TTC549 (cell line): Measurements from ENCODE around the gene DOCK1.

Experiments used
- FAIRE-seq: peaks from 2 replicates; lab custom pipeline; 2012; peaks lifted over from hg19 to GRCh38; lab: Jason Lieb, UNC

Gene DOCK1

GRCh38 chr10:127089446-127089845 lies 184.2 kb downstream of the DOCK1 start:
- no peak for FAIRE-seq

DNA sequence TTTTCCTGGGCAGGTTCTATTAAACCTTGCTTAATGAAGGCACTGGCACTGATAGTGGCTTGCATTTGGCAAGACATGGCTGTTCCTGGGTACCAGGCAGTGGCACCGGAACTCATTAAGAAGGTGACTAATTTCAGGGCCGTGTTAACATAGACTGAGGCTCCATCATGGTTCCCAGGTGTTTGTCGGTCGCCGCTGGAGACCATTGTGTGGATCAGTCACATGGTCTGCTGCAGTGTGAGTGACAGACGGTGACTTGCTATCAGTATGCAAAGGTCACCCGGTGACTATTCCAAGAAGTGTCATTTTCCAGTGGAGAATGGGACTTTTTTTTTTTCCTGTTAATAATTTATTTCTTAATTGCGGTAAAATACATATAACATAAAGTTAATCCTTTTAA lies 184.9 kb downstream of the DOCK1 start:
- no peak for FAIRE-seq

GRCh38 chr10:127091354-127091753 lies 186.1 kb downstream of the DOCK1 start:
- no peak for FAIRE-seq

DNA sequence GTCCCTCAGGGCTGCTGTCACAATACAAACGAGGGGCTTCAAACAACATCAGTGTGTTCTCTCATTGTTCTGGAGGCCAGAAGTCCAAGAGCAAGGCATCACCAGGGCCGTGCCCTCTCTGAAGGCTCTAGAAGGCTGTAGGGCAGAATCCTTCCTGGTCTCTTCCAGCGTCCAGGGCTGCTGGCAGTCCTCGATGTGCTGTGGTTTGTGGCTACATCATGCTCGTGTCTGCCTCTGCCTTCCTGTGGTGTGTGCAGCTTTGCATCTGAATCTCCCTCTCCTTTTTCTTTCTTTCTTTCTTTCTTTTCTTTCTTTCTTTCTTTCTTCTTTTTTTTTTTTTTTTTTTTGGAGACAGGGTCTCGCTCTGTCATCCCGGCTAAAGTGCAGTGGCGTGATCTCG lies 187.7 kb downstream of the DOCK1 start:
- no peak for FAIRE-seq

- FAIRE-seq = no peak
Observed at GRCh38 chr10:127094984-127095383, 189.8 kb downstream of the DOCK1 start.

GRCh38 chr10:127100983-127101615 lies 195.9 kb downstream of the DOCK1 start:
- FAIRE-seq = no peak

DNA sequence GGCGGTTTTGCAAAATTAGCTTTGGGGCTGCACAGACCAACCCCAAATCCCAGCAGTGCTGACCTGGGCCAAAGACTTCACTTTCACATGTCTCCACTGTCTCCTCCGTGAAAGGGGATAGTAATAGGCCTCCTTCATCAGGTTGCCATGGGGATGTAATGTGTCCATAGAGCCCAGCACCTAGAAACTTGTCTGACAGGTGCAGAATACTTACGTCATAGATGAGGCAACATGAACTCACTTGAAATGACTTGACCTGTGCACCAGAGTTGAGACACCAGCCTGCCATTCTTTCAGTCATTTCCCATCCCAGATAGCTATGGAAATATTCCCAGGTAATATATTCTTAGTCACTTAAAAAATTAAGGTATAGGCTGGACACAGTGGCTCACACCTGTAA lies 196.9 kb downstream of the DOCK1 start:
- FAIRE-seq = no peak

DNA sequence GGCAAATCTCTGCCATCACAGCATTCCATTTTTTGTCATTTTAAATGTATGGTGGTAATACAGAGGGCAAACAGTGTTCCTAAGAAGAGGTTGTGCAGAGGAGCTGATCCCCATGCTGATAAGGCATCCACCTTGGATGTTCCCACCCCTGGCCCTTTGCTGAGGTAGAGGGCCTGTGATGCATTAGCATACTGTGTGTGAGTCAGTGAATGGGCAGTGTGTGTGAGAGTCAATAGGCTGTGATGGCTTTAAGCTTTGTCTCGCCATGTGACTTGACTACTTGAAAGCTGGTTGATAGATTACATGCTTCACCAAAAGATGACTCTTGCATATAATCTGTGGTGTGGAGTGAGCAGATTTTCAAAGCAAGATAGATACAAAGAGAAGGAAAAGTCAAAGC lies 209.9 kb downstream of the DOCK1 start:
- FAIRE-seq = no peak

DNA sequence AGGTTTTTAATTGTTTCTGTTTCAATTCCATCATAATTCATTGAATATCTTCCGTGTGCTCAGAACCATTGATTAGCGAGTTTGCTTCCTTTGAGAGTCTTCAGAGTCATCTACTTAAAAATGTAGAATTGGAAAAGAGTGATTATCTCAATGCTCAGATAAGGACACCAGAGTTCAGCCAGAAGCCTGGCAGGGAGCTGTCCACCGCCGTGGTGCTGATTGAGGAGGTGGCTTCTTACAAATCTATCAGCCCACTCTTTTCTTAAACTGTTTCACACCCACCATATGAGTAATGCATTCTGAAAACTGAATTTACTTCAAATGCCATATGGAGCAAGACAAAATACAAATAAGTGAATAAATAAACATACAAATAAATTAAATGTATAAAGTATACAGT lies 211.9 kb downstream of the DOCK1 start:
- no peak for FAIRE-seq

DNA sequence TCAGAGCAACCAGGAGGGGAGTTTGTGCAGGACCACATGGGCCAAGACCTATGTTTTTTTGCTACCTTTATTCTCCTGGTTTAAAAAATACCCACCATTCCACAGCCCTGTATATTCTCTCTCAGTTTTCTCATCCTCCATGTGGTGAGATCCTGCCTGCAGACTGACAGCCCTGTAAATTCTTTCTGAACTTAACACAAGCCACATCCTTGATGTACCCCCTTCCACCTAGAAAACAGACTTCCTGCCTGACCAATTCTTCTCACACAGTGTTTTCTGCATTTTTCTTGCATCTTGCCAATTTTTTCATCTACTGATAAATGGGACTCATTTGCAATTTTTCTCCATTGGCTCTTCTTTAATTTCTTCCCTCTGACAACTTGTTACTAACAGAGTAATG lies 212.8 kb downstream of the DOCK1 start:
- FAIRE-seq = no peak

- no peak for FAIRE-seq
Observed at GRCh38 chr10:127119936-127120335, 214.7 kb downstream of the DOCK1 start.

GRCh38 chr10:127122831-127123230 lies 217.6 kb downstream of the DOCK1 start:
- no peak for FAIRE-seq

DNA sequence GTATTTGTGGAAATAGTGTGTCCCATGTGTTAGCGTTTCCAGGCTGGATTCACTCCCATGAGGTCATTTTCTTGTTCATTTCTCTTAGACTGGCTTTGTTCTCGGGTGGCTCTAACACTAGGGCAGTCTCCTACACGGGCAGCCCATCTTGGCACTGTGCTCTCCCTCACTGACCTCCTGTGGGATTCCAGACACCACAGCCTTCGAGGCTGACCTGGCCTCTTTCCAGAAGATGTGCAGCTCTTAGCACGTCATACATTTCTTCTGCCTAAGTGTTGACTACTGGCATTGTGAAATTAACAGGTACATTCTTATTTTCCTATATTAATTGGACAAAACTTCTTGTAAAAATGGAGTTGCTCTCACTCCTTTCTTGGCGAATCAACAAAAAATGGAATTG lies 218.4 kb downstream of the DOCK1 start:
- FAIRE-seq = no peak

DNA sequence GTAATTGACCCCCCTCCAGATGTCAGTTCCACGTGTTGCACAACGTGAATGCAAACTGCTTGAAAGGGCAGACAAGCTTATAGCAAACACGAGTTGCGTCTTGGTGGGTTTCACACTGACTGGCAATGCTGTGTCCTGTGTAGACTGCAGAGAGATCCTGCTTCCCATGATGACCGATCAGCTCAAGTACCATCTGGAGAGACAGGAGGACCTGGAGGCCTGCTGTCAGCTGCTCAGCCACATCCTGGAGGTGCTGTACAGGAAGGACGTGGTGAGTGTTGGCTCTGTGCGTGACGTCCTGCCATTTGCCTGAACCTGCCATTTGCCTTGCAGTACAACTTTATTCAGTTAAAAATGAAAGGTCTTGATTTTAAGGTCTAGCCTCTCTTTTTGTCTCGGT lies 220.1 kb downstream of the DOCK1 start:
- FAIRE-seq = no peak

DNA sequence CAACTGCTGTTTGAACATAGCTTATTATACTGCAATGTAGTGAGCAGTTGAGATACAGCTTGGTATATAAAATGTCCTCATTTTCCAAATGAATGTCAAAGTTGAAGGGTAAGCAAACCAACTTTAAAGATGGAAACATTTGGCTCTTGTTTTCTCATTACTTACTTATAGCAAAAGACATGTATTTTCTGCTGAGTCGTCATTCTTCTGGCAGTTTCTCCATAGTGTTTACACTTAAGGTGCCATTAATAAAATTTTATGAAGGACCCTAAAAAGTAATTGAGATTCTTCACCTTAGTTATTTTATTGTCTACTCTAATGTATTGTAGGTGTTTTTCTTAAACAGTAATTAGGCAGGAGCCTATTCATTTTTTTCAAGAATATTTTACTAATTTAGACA lies 222.6 kb downstream of the DOCK1 start:
- FAIRE-seq = no peak

DNA sequence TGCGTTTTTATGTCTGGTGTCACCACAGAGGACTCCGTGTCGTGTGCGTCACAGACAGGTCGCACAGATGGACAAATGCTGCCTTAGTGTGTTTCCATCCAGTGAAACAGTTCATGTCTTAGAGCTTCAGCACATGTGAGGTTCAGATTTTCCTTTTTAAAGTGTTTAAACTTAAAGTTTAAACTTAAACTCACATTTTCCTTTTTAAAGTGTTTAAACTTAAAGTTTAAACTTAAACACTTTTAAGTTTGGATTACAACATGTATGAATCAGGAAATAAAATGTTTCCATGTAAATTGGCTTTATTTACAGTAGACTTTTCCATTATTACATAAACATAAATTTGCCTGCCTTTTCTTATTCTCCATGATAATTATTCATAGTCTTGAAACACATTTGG lies 223.9 kb downstream of the DOCK1 start:
- no peak for FAIRE-seq

- FAIRE-seq = no peak
Observed at GRCh38 chr10:127132451-127132850, 227.2 kb downstream of the DOCK1 start.

DNA sequence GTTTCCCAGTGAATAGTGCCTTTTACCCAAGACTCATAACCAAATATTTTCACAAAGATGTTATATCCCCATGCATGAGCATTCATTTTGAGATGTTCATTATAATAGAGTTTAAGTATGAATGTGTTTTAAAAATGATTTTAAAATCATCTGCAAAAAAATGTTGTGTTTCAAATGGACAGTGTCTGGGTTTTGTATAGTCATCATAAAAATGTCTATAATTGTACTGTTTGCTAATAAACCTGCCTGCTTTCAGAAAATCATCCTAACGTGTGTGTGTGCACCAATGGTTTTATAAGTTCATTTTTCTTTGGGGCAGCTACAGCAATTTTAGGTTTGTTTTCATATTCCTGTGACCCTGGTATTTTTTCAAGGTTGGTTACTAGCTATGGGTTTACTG lies 228.0 kb downstream of the DOCK1 start:
- FAIRE-seq = no peak

- no peak for FAIRE-seq
Observed at GRCh38 chr10:127133672-127134500, 228.7 kb downstream of the DOCK1 start.

GRCh38 chr10:127135844-127136577 lies 230.8 kb downstream of the DOCK1 start:
- no peak for FAIRE-seq

DNA sequence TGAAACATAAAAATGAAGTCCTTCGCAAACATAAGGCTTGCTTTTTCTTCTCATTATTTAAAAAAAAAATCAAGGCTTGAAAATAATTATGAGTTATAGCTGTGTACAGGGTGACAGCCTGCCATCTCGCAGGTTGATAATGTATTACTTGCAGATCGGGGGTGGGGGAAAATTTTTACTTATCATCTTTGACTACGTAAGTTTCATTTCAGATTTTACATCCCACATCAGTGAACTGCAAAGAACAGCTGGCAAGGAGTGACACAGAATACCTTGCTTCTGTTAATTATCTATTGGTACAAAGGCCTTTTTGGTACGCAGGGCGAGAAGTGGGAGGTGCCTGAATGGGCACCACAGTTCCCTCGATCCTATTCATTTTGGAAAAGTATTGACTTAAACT lies 232.2 kb downstream of the DOCK1 start:
- no peak for FAIRE-seq

- no peak for FAIRE-seq
Observed at GRCh38 chr10:127142136-127142535, 236.9 kb downstream of the DOCK1 start.

- no peak for FAIRE-seq
Observed at GRCh38 chr10:127142856-127143255, 237.6 kb downstream of the DOCK1 start.
